NCI-H2081 (cell line): ENCODE results near the gene ATG3.
"Not testable (repeated sequence)": the region's sequence is repeated elsewhere in the genome, so short reads cannot be mapped to it uniquely, and the experiment has no call there.

ENCODE experiments used
- DNase-seq, 2 experiments: peaks; one replicate each; lab custom pipeline; 2025; lab: John Stamatoyannopoulos, UW

ATG3 gene

GRCh38 chr3:112561734-112562529, at the start of gene ATG3, which contains the start of gene SLC35A5:
TSS of gene ATG3 (minus strand) at chr3:112561962. CDS start at chr3:112561528, 434 bp downstream.
TSS of gene SLC35A5 (plus strand) at chr3:112562045. CDS start at chr3:112563404, 1,359 bp downstream.
- DNase-seq = peak; percentile 97 to 98

- DNase-seq = no peak
Measured at GRCh38 chr3:112610121-112610520, 48.4 kb upstream of the ATG3 start.

- no peak for DNase-seq
Measured at GRCh38 chr3:112607863-112608262, 46.1 kb upstream of the ATG3 start.

- DNase-seq = no peak
Measured at GRCh38 chr3:112606098-112606497, 44.3 kb upstream of the ATG3 start.

GRCh38 chr3:112605285-112605684, 43.5 kb upstream of the ATG3 start:
- DNase-seq = peak; percentile 14 to 39

GRCh38 chr3:112604536-112604935, 42.8 kb upstream of the ATG3 start:
- no peak for DNase-seq

GRCh38 chr3:112602217-112602838, 40.6 kb upstream of the ATG3 start:
- DNase-seq = no peak

- no peak for DNase-seq
Measured at GRCh38 chr3:112598731-112599130, 37.0 kb upstream of the ATG3 start.

- no peak for DNase-seq
Measured at GRCh38 chr3:112597945-112598344, 36.2 kb upstream of the ATG3 start.

- DNase-seq = no peak
Measured at GRCh38 chr3:112594856-112595255, 33.1 kb upstream of the ATG3 start.

- DNase-seq = peak in 1 of 2 experiments; percentile 4
Measured at GRCh38 chr3:112593258-112593657, 31.5 kb upstream of the ATG3 start.

GRCh38 chr3:112587336-112587735, 25.6 kb upstream of the ATG3 start:
- DNase-seq = no peak

- no peak for DNase-seq
Measured at GRCh38 chr3:112585782-112586181, 24.0 kb upstream of the ATG3 start.

- no peak for DNase-seq
Measured at GRCh38 chr3:112583105-112583504, 21.3 kb upstream of the ATG3 start.

GRCh38 chr3:112582244-112582874, 20.6 kb upstream of the ATG3 start:
- DNase-seq = peak; percentile 17 to 35

GRCh38 chr3:112579697-112580096, 17.9 kb upstream of the ATG3 start:
- DNase-seq = no peak

GRCh38 chr3:112579232-112579631, 17.5 kb upstream of the ATG3 start:
- DNase-seq = no peak

GRCh38 chr3:112572701-112573100, 10.9 kb upstream of the ATG3 start:
- DNase-seq = no peak

GRCh38 chr3:112569265-112569664, 7.5 kb upstream of the ATG3 start:
- no peak for DNase-seq

GRCh38 chr3:112568642-112569041, 6.9 kb upstream of the ATG3 start:
- no peak for DNase-seq

- DNase-seq = no peak
Measured at GRCh38 chr3:112564940-112565305, 3.2 kb upstream of the ATG3 start.

- DNase-seq = not testable (repeated sequence)
Measured at GRCh38 chr3:112564247-112564939, 2.6 kb upstream of the ATG3 start.

- DNase-seq = no peak
Measured at GRCh38 chr3:112561484-112561733, 353 bp downstream of the ATG3 start.
